NB4 (cell line): ENCODE data around the gene TACR1.

Experiments
- DNase-seq: peaks from one replicate; pipeline ENCODE4 v3.0.0; 2010; ENCODE audit warnings: low read depth
- H3K4me3 ChIP-seq: one replicate; pipeline ENCODE4 v1.5.1; 2011; ENCODE audit warnings: mild to moderate bottlenecking, low read depth, low read length, moderate library complexity
- CTCF ChIP-seq: IDR thresholded peaks from one replicate; pipeline ENCODE4 v1.5.1; 2012; ENCODE audit warnings: low read depth, low read length
- MAX ChIP-seq: IDR thresholded peaks from 2 replicates; pipeline ENCODE4 v1.6.1; 2011; ENCODE audit warnings: low read depth, low read length
- MYC ChIP-seq: IDR thresholded peaks from 2 replicates; pipeline ENCODE4 v1.6.1; 2011; ENCODE audit warnings: low read depth, low read length
- POLR2A ChIP-seq: IDR thresholded peaks from 2 replicates; pipeline ENCODE4 v1.6.1; 2011; ENCODE audit warnings: mild to moderate bottlenecking; ENCODE audit not compliant: insufficient read length; ENCODE audit errors: extremely low read depth

TACR1 gene

DNA sequence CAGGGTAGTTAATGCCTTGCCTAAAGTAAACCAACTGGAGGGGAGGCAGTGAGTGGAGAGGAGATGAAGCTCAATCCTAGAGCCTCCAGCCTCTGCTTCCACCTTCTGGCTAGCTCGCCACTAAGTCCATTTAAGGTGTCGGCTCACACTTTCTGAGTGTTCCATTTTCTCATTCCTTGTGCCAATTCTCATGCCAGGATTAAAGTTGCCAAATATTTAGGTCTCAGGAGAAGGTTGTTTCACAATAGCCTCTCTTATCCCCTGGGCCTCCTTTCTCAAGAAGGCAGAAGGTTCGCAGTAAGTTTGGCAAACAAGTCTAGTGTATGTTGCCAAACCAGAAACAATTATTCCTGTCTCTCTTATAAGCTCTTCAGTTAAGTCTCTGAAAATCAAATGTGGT lies 57.2 kb downstream of the TACR1 start:
- H3K4me3 ChIP-seq, result no peak overlapping the region
- DNase-seq, result no peak
- TF ChIP-seq MAX (no peak), POLR2A (no peak), MYC (no peak), CTCF (no peak)

DNA sequence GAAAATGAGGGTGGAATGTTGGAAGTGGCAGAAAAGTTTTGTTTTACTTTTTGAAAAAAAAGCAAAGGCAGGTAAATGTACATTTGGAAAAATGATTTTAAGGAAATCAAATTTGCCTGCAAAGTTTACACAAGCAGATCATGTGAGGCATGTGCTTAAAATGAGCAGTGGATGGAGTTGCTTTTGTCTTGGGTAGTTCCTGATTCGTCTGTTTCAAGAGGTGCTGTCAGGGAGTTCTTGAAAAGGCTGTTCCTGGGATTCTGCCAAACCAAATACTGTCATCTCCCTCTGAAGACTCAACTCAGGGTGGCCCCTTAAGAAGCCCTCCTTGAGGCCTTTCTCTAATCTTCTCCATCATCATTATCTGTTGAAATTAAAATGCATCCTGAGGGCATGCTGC lies 59.0 kb downstream of the TACR1 start:
- TF ChIP-seq POLR2A, result no peak
- no peak for TF ChIP-seq MAX
- no peak for TF ChIP-seq MYC
- no peak for TF ChIP-seq CTCF
- no peak overlapping the region for H3K4me3 ChIP-seq
- no peak for DNase-seq

GRCh38 chr2:75139171-75139570 lies 60.1 kb downstream of the TACR1 start:
- no peak for TF ChIP-seq MAX
- no peak for TF ChIP-seq CTCF
- no peak for TF ChIP-seq MYC
- TF ChIP-seq POLR2A, result no peak
- no peak for DNase-seq

GRCh38 chr2:75138528-75138927 lies 60.8 kb downstream of the TACR1 start:
- no peak for DNase-seq
- H3K4me3 ChIP-seq, result no peak overlapping the region
- TF ChIP-seq POLR2A (no peak), MAX (no peak), CTCF (no peak), MYC (no peak)

More at GRCh38 chr2:75139171-75139570, 60.1 kb downstream of the TACR1 start:
- no peak overlapping the region for H3K4me3 ChIP-seq

DNA sequence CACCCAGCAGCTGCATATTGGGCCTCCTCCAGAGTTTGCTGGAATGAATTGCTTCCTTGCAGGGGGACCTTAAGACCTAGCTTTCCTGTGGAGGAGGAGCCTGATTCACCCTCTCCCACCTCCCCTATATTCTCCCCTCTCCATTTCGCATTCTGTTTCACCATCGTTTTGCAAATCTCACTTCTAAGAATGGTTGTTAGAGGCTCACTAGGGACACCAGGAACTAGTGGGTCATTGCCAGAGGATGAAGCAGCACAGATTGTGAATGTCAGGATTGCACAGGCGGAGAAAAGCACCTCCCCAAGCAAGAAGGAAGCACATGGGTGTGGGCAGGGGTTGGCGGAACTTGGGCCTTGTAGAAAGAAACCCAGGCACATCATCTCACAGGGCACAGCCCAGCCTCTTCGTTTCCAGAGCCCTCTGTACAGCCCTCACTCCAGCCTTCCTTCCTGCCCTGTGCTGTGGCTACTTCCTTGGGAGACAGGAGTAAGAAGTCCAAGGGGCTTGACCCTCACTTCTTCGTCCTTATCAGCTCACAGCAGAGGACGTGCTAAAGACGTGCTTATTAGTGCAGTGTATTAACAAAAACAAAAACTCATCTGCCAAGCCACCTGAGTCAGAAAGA lies 63.4 kb downstream of the TACR1 start:
- no peak overlapping the region for H3K4me3 ChIP-seq
- TF ChIP-seq CTCF, result no peak
- TF ChIP-seq MYC, result no peak
- no peak for TF ChIP-seq MAX
- TF ChIP-seq POLR2A, result no peak
- DNase-seq, result no peak

DNA sequence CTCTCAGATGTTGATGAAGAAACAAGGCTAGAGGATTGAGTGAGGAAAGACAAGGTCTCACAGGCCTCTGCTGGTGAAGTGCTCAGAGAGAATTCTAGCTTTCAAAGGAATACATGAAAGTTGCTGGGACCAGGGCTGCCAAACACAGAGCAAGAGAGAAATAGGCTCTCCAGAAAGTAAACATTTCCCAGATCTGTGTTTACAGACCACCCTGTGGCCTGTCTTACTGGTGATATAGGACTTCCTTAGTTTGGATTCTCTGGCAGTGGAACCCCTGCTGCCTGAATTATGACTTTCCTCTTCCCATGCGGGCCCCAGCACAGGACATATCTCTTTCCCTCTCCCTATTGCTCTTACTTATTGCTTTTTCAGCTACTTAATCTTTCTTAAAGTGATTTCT lies 64.5 kb downstream of the TACR1 start:
- DNase-seq, result no peak
- no peak overlapping the region for H3K4me3 ChIP-seq
- TF ChIP-seq CTCF, result no peak
- no peak for TF ChIP-seq MYC
- TF ChIP-seq POLR2A, result no peak
- TF ChIP-seq MAX, result no peak
